Endometrial microvascular endothelial cells (primary cell): ENCODE data around the gene MED14. TPM values are rescaled to one million over a fixed set of nuclear protein-coding genes. Genes with fewer than 3 reads are reported as not detected.
"Not testable (repeated sequence)": the region's sequence is repeated elsewhere in the genome, so short reads cannot be mapped to it uniquely, and the experiment has no call there.

Experiments
- in situ Hi-C: cut with HindIII; loops from 2 replicates; pipeline ENCODE4 v1.10.0; 2017; ENCODE audit warnings: low sequenced_read_pairs, low pct_unique_long_range_greater_than_20kb; ENCODE audit errors: inconsistent ontology term
- total RNA-seq: library from RNA; depleted of rRNA; stranded (reverse); fragments of >200 nt; gene quantifications from one replicate; pipeline ENCODE4 v1.2.3, GENCODE V29; 2015; ENCODE audit errors: inconsistent ontology term

The MED14 gene
- 37.3 TPM for total RNA-seq

- in situ Hi-C loops: no loop called here
Observed at GRCh38 chrX:40735325-40736169, at the start of gene MED14. Gene MED14, minus strand, starts transcription at chrX:40735542. Its CDS starts 130 bp downstream, at chrX:40735412.

DNA sequence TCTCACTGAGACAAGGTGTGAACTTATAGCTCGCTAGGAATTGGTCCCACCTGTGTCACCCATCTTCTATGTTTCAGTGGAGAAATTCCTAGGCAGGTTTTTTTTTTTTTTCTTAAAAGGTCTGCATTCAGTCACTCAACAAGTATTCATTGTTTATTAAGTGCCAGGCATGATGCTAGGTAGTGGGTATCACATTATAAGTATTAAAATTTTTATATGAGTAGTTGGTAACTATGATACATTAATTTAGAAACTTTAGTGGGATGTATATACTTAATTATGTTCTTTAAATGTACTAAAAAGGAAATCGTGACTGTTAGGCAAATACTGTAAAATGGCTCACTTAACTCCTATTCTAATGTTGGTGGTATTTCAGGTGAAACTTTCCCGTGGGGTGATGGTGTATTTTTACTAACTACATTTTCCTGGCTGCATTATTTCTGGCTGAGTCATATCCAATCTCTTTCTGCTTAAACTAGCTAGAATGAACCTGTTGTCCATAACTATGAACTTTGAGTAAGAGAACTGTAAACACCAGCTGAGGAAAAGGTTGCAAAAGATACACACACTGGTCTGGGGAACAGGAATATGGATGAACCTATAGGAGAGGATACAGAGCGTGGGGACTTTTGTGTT is 49.3 kb upstream of the MED14 start:
- in situ Hi-C loops: no loop called here

DNA sequence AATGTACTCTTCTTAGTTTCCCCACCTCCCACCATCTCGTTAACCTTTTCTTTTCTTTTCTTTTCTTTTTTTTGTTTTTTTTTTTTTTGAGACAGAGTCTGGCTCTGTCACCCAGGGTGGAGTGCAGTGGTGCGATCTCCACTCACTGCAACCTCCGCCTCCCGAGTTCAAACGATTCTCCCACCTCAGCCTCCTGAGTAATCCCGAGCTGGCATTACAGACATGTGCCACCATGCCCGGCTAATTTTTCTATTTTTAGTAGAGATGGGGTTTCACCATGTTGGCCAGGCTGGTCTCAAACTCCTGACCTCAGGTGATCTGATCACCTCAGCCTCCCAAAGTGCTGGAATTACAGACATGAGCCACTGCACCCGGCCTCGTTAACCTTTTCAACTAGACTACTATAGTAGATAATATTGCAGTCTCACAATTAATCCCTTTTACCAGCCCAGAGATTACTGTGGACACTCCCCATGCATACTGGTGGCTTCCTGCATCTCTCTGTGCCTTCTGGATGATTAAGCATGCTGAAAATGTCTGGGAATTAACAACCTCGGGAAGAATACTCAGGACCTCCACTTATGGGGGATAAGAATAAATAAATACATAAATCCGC is 47.4 kb upstream of the MED14 start:
- in situ Hi-C loops: not testable (repeated sequence)

- in situ Hi-C loops: no loop called here
Observed at GRCh38 chrX:40780951-40781350, 45.6 kb upstream of the MED14 start.

GRCh38 chrX:40780082-40780481 is 44.7 kb upstream of the MED14 start:
- in situ Hi-C loops: no loop called here

DNA sequence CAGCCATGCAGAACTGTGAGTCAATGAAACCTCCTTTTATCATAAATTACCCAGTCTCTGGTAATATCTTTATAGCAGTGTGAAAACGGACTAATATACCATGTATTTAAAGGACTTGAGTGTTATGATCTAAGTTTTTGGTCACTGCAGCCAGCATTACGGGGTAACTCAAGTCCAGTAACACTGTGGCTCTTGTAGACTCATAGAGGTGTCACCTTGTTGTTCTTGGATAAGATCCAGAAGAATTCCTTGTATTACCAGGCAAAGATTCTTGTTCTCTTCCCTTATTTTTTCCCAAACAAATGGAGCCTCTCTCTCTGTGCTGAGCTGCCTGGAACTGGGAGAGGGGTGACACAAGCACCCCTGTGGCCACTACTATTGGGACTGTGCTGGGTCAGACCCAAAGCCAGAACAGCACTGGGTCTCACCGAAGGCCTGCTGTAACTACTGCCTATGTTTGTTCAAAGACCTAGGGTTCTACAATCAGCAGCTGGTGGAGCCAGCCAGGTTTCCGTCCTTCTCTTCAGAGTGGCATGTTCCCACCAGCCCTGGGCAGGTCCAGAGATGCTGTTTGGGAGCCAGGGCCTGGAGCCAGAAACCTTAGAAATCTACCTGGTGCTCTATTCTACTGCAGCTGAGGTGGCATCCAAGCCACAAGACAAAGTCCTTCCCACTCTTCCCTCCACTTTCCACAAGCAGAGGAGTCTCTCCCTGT is 43.7 kb upstream of the MED14 start:
- in situ Hi-C loops: no loop called here

DNA sequence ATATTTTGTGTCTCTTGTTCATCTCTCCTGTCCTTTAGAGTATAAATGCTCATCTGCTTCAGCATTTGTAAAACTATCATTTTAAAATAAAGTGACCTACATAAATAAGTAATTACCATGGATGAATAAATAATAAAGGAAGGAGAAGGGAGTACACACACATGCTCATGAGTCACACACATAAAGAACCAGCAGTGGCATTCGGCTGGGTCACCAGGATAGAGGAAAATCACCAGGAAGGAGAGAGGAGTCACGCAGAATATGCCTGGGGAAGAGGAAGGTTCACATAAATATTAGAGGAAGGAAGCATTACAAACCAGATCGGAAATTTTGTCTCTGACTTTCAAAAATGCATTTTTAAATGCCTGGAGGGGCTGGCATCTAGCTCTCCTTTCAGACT is 38.5 kb upstream of the MED14 start:
- in situ Hi-C loops: no loop called here

GRCh38 chrX:40773188-40773587 is 37.8 kb upstream of the MED14 start:
- in situ Hi-C loops: no loop called here

GRCh38 chrX:40772290-40772689 is 36.9 kb upstream of the MED14 start:
- in situ Hi-C loops: no loop called here

- in situ Hi-C loops: no loop called here
Observed at GRCh38 chrX:40761762-40762161, 26.4 kb upstream of the MED14 start.

GRCh38 chrX:40759374-40759773 is 24.0 kb upstream of the MED14 start:
- in situ Hi-C loops: no loop called here

- in situ Hi-C loops: no loop called here
Observed at GRCh38 chrX:40757058-40757457, 21.7 kb upstream of the MED14 start.

DNA sequence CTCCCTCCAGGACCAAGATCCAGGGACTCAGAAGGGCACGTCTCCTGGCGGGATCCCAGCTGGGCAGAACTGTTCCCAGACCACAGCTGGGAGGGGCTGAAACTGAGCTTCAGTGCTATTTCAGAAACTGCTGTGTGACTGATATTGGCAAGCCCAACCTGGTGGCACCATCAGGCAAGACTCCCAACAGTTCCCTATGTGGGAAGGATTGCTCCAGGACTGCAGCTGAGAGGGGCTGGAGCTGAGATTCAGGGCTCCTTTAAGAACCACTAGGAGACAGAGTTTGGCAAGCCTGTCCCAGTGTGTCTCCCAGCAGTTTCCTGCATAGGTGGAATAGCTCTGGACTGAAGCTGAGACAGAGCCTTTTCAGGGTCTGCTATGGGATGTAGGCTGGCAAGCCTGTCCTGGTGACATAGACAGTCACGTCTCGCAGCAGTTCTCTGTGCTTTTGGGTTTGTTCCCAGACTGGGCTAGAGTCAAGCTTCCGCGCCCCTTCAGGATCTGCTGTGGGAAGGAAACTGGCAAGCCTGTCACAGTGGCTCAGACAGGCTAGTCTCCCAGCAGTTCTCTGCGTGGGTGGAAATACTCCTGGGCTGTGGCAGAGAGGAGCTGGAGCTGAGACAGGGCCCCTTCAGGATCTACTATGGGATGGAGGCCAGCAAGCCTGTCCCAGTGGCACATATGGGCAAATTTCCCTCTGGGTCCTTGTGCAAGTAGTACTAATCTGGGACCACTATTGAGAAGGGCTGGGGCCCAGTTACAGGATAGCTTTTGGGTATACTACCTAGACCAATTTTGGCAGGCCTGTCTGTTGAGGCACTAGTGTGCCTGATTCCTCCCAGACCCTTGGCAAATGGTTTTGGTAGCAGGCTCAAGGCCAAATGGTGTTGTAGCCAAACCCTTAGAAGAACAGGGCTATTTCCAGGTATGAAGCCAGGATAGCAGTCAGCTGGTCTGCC is 20.2 kb upstream of the MED14 start:
- in situ Hi-C loops: no loop called here

GRCh38 chrX:40749681-40750494 is 14.5 kb upstream of the MED14 start:
- in situ Hi-C loops: no loop called here

DNA sequence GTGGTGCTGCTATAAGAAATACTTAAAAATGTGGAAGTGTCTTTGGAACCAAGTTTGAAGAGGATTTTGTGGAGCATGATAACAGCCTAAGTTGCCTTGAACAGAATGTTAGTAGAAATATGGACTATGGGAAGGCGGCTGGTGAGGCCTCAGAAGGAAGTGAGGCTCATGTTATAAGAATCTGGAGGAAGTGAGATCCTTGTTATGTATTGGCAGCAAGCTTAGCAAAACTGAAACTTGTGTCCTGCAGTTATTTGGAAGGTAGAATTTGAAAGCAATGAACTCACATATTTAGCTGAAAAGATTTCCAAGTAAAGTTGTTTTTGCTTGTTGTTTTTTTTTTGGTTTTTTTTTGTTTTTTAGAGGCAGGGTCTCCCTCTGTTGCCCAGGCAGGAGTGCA is 13.6 kb upstream of the MED14 start:
- in situ Hi-C loops: no loop called here

- in situ Hi-C loops: no loop called here
Observed at GRCh38 chrX:40746521-40746920, 11.2 kb upstream of the MED14 start.

DNA sequence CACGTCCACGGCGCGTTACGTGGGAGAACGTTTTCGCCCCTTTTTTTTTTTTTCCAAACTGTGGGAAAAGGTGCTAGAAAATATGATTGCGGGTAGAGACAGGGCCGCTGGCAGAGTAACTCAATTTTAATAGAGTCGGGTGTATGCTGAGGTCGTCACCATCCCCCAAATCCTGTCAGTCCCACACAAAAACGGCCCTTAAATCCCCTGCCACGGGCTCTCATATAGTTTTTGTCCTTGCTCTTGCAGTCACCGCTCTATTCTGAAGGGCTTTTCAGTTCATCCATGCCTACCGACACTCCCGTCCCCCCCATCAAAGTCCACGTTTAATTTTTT is 796 bp upstream of the MED14 start:
- in situ Hi-C loops: no loop called here

DNA sequence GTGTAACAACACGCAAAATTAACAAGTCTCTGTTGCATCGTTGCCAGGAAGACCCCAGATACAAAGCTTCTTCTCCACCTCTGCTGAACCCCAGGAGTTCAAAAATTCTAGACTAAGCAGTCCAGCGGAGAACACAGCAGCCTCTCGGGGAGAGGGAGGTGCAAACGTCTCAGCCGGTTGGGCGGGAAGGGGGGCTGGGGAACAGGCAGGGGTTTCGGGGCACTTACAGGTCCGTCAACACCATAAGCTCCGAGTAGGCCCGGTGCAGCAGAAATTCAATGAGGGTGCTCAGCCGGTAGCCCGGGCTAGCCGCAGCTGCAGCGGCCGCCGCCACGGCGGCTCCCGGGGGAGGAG is 394 bp downstream of the MED14 start:
- in situ Hi-C loops: no loop called here
